CD4-positive, CD25-positive, alpha-beta regulatory T cell (primary cell): ENCODE results near the gene COPS6. TPM values are rescaled to one million over a fixed set of nuclear protein-coding genes. Genes with fewer than 3 reads are reported as not detected.

Experiments used
- ATAC-seq, 2 donors: fragments of 150-1000 bp; cut with Tn5 transposase; one replicate each; pipeline ENCODE4 v1.10.0; 2021; ENCODE audit warnings: low read depth in 2 of 2, moderate number of reproducible peaks in 2 of 2, moderate library complexity in 1 of 2
- DNase-seq, 3 donors: peaks; one replicate each; pipeline versions ENCODE4 v3.0.0 to v3.0.0-alpha.2; 2012 to 2022; ENCODE audit warnings: mixed read lengths in 1 of 3
- H3K27ac ChIP-seq: one replicate; pipeline ENCODE4 v1.7.0; 2013; ENCODE audit warnings: mild to moderate bottlenecking, low read length; ENCODE audit not compliant: insufficient read depth, poor library complexity, severe bottlenecking
- H3K27me3 ChIP-seq: one replicate; pipeline ENCODE4 v1.7.0; 2013; ENCODE audit warnings: low read length; ENCODE audit not compliant: control insufficient read depth, insufficient read depth
- H3K36me3 ChIP-seq: one replicate; pipeline ENCODE4 v1.7.0; 2013; ENCODE audit warnings: mild to moderate bottlenecking, low read length, moderate library complexity; ENCODE audit not compliant: control insufficient read depth, insufficient read depth
- H3K4me1 ChIP-seq: 2 replicates; pipeline ENCODE4 v1.7.0; 2013; ENCODE audit warnings: mild to moderate bottlenecking, low read length; ENCODE audit not compliant: insufficient read depth, control insufficient read depth, poor library complexity, severe bottlenecking
- H3K4me3 ChIP-seq: one replicate; pipeline ENCODE4 v1.7.0; 2013; ENCODE audit warnings: low read depth, mild to moderate bottlenecking, low read length, moderate library complexity
- H3K9me3 ChIP-seq, 2 experiments: 1 replicate in 1 of 2; 2 replicates in 1 of 2; pipeline ENCODE4 v1.7.0; 2013; ENCODE audit warnings: low read length in 2 of 2, mild to moderate bottlenecking in 1 of 2, moderate library complexity in 1 of 2; ENCODE audit not compliant: control insufficient read depth in 2 of 2
- H3K27ac Mint-ChIP-seq, 3 donors: one replicate each; pipeline ENCODE4 v1.8.0; 2020 to 2022; ENCODE audit warnings: mild to moderate bottlenecking in 3 of 3, mixed read lengths in 3 of 3, moderate library complexity in 2 of 3
- H3K27me3 Mint-ChIP-seq: one replicate; pipeline ENCODE4 v1.8.0; 2022; ENCODE audit warnings: mild to moderate bottlenecking, mixed read lengths
- H3K36me3 Mint-ChIP-seq: one replicate; pipeline ENCODE4 v1.8.0; 2020; ENCODE audit warnings: mixed read lengths
- H3K4me1 Mint-ChIP-seq, 4 donors: one replicate each; pipeline ENCODE4 v1.8.0; 2020 to 2022; ENCODE audit warnings: mixed read lengths in 4 of 4, mild to moderate bottlenecking in 1 of 4
- H3K4me3 Mint-ChIP-seq, 4 donors: one replicate each; pipeline ENCODE4 v1.8.0; 2020 to 2022; ENCODE audit warnings: mild to moderate bottlenecking in 4 of 4, mixed read lengths in 4 of 4, moderate library complexity in 3 of 4
- H3K9me3 Mint-ChIP-seq, 7 donors: one replicate each; pipeline ENCODE4 v1.8.0; 2020 to 2022; ENCODE audit warnings: mixed read lengths in 7 of 7, mild to moderate bottlenecking in 3 of 7, moderate library complexity in 2 of 7
- polyA plus RNA-seq, 4 donors: library from polyadenylated mRNA; unstranded; fragments of 300-500 nt; fragmentation: Illumina TruSeq; gene quantifications; one replicate each; pipeline ENCODE4 v1.2.3, GENCODE V29; 2021
- total RNA-seq: library from RNA; stranded (reverse); gene quantifications from one replicate; pipeline ENCODE4 v1.2.3, GENCODE V29; 2022

The COPS6 gene
- total and polyA plus RNA-seq, 5 donors from 2014 or later: 74.4 to 180 (median 130) TPM

- H3K27me3 Mint-ChIP-seq: peaks cover 8% of the 10 kb centered on the region
- H3K4me3 Mint-ChIP-seq: peak overlapping the region in 1 of 4 donors; percentile 22
- no peak overlapping the region for H3K27ac Mint-ChIP-seq
Measured at GRCh38 chr7:100132126-100132525, 43.4 kb downstream of the COPS6 start.

GRCh38 chr7:100132697-100133151, 44.0 kb downstream of the COPS6 start:
- peaks cover 0 to 16% (median 11%) of the 10 kb centered on the region in 4 donors for H3K4me1 Mint-ChIP-seq
- H3K36me3 ChIP-seq: no peaks in the 10 kb centered on the region
- peaks cover 8% of the 10 kb centered on the region for H3K27me3 Mint-ChIP-seq
- peak overlapping the region in 2 of 4 donors; percentile 22 to 43 for H3K4me3 Mint-ChIP-seq
- peak; percentile 82 to 83 for ATAC-seq
- peak overlapping the region in 1 of 3 donors; percentile 54 for H3K27ac Mint-ChIP-seq
- H3K27me3 ChIP-seq: no peaks in the 10 kb centered on the region
- H3K4me3 ChIP-seq: no peak overlapping the region
- H3K9me3 Mint-ChIP-seq: no peaks in the 10 kb centered on the region
- H3K36me3 Mint-ChIP-seq: no peaks in the 10 kb centered on the region
- DNase-seq: peak; percentile 39 to 75 (median 62)
- H3K9me3 ChIP-seq: no peaks in the 10 kb centered on the region
- H3K27ac ChIP-seq: no peak overlapping the region
- peaks cover 14% of the 10 kb centered on the region for H3K4me1 ChIP-seq

More at GRCh38 chr7:100132126-100132525, 43.4 kb downstream of the COPS6 start:
- no peaks in the 10 kb centered on the region for H3K9me3 Mint-ChIP-seq
- Histone ChIP-seq H3K27ac (no peak overlapping the region), H3K27me3 (no peaks in the 10 kb centered on the region), H3K9me3 (no peaks in the 10 kb centered on the region), H3K36me3 (no peaks in the 10 kb centered on the region), H3K4me1 (peaks cover 16% of the 10 kb centered on the region), H3K4me3 (no peak overlapping the region)
- DNase-seq (no peak), ATAC-seq (no peak)
- no peaks in the 10 kb centered on the region for H3K36me3 Mint-ChIP-seq
- peaks cover 0 to 15% (median 11%) of the 10 kb centered on the region in 4 donors for H3K4me1 Mint-ChIP-seq

GRCh38 chr7:100137851-100138760, 49.3 kb downstream of the COPS6 start:
- no peak overlapping the region for H3K4me3 ChIP-seq
- ATAC-seq (peak; percentile 37), DNase-seq (peak in 1 of 3 donors; percentile 35)
- H3K27me3 ChIP-seq: peaks cover 2% of the 10 kb centered on the region
- Mint-ChIP-seq H3K4me1 (peaks cover 0 to 8% (median 4%) of the 10 kb centered on the region in 4 donors), H3K9me3 (no peaks in the 10 kb centered on the region), H3K27me3 (peaks cover 2% of the 10 kb centered on the region), H3K4me3 (peak overlapping the region in 2 of 4 donors; percentile 21 to 76), H3K36me3 (no peaks in the 10 kb centered on the region), H3K27ac (peak overlapping the region in 1 of 3 donors; percentile 32)
- no peaks in the 10 kb centered on the region for H3K9me3 ChIP-seq
- H3K27ac ChIP-seq: no peak overlapping the region
- no peaks in the 10 kb centered on the region for H3K36me3 ChIP-seq
- H3K4me1 ChIP-seq: peaks cover 3% of the 10 kb centered on the region

GRCh38 chr7:100141555-100141949, 52.8 kb downstream of the COPS6 start:
- Mint-ChIP-seq H3K27me3 (peaks cover 4% of the 10 kb centered on the region), H3K4me3 (no peak overlapping the region), H3K4me1 (peaks cover 0 to 8% (median 4%) of the 10 kb centered on the region in 4 donors), H3K9me3 (no peaks in the 10 kb centered on the region), H3K27ac (no peak overlapping the region), H3K36me3 (no peaks in the 10 kb centered on the region)
- no peaks in the 10 kb centered on the region for H3K36me3 ChIP-seq
- peaks cover 3% of the 10 kb centered on the region for H3K4me1 ChIP-seq
- H3K4me3 ChIP-seq: no peak overlapping the region
- ATAC-seq: no peak
- no peak for DNase-seq
- no peak overlapping the region for H3K27ac ChIP-seq
- no peaks in the 10 kb centered on the region for H3K9me3 ChIP-seq
- H3K27me3 ChIP-seq: peaks cover 2% of the 10 kb centered on the region

Other genes with a start within 250 kb of the COPS6 start
- 0.99 TPM for gene OR2AE1, start 211.9 kb upstream of the COPS6 start, total RNA-seq
- not detected for gene OR2AE1, start 211.9 kb upstream of the COPS6 start, polyA plus RNA-seq
- gene TRIM4, start 169.4 kb upstream of the COPS6 start, total RNA-seq: 28.6 TPM
- gene TRIM4, start 169.4 kb upstream of the COPS6 start, polyA plus RNA-seq: 10 to 100 TPM; 21.3 to 32.6 (median 27.8) TPM
- 0.35 TPM for gene GJC3, start 159.3 kb upstream of the COPS6 start, total RNA-seq
- 1 to 10 TPM in 3 of 4 donors, under 1 TPM in 1; 1.00 to 3.0 (median 1.5) TPM for gene GJC3, start 159.3 kb upstream of the COPS6 start, polyA plus RNA-seq
- not detected for gene AZGP1, start 112.9 kb upstream of the COPS6 start, total RNA-seq
- not detected for gene AZGP1, start 112.9 kb upstream of the COPS6 start, polyA plus RNA-seq
- gene ZKSCAN1, start 73.4 kb upstream of the COPS6 start, total RNA-seq: 57.8 TPM
- gene ZKSCAN1, start 73.4 kb upstream of the COPS6 start, polyA plus RNA-seq: 10 to 100 TPM; 21.6 to 27.7 (median 26.8) TPM
- 6.0 TPM for gene ZSCAN21, start 39.2 kb upstream of the COPS6 start, total RNA-seq
- gene ZSCAN21, start 39.2 kb upstream of the COPS6 start, polyA plus RNA-seq: 1 to 10 TPM; 5.1 to 9.8 (median 8.6) TPM
- 29.2 TPM for gene ZNF3, start 7.2 kb upstream of the COPS6 start, total RNA-seq
- 10 to 100 TPM; 13.4 to 27.6 (median 20.7) TPM for gene ZNF3, start 7.2 kb upstream of the COPS6 start, polyA plus RNA-seq
- 82.0 TPM for gene MCM7, start 12.4 kb downstream of the COPS6 start, total RNA-seq
- gene MCM7, start 12.4 kb downstream of the COPS6 start, polyA plus RNA-seq: 10 to 100 TPM; 31.2 to 45.2 (median 35.8) TPM
- 5.6 TPM for gene AP4M1, start 12.7 kb downstream of the COPS6 start, total RNA-seq
- gene AP4M1, start 12.7 kb downstream of the COPS6 start, polyA plus RNA-seq: 1 to 10 TPM; 2.6 to 6.4 (median 4.3) TPM
- gene TAF6, start 30.4 kb downstream of the COPS6 start, total RNA-seq: 47.1 TPM
- gene TAF6, start 30.4 kb downstream of the COPS6 start, polyA plus RNA-seq: 10 to 100 TPM; 17.9 to 24.5 (median 21.9) TPM
- gene CNPY4, start 30.7 kb downstream of the COPS6 start, total RNA-seq: 20.7 TPM
- gene CNPY4, start 30.7 kb downstream of the COPS6 start, polyA plus RNA-seq: 10 to 100 TPM; 14.1 to 20.6 (median 17.6) TPM
- gene MBLAC1, start 38.0 kb downstream of the COPS6 start, total RNA-seq: 4.0 TPM
- 1 to 10 TPM; 1.6 to 3.8 (median 2.3) TPM for gene MBLAC1, start 38.0 kb downstream of the COPS6 start, polyA plus RNA-seq
- 136 TPM for gene LAMTOR4, start 59.9 kb downstream of the COPS6 start, total RNA-seq
- 100 to 1,000 TPM; 450 to 474 (median 465) TPM for gene LAMTOR4, start 59.9 kb downstream of the COPS6 start, polyA plus RNA-seq
- 54.6 TPM for gene TRAPPC14, start 69.8 kb downstream of the COPS6 start, total RNA-seq
- 1 to 10 TPM; 2.3 to 4.3 (median 3.9) TPM for gene TRAPPC14, start 69.8 kb downstream of the COPS6 start, polyA plus RNA-seq
- 6.1 TPM for gene GAL3ST4, start 79.6 kb downstream of the COPS6 start, total RNA-seq
- 1 to 10 TPM; 2.6 to 7.7 (median 5.3) TPM for gene GAL3ST4, start 79.6 kb downstream of the COPS6 start, polyA plus RNA-seq
- gene GPC2, start 88.4 kb downstream of the COPS6 start, total RNA-seq: 7.0 TPM
- gene GPC2, start 88.4 kb downstream of the COPS6 start, polyA plus RNA-seq: under 1 TPM in 3 of 4 donors, not detected in 1; 0.16 to 0.27 (median 0.23) TPM
- 6.2 TPM for gene STAG3, start 88.9 kb downstream of the COPS6 start, total RNA-seq
- gene STAG3, start 88.9 kb downstream of the COPS6 start, polyA plus RNA-seq: 1 to 10 TPM in 1 of 4 donors, under 1 TPM in 3; 0.53 to 4.0 (median 0.77) TPM
- 46.3 TPM for gene PVRIG, start 131.0 kb downstream of the COPS6 start, total RNA-seq
- 100 to 1,000 TPM in 2 of 4 donors, 10 to 100 TPM in 2; 89.0 to 126 (median 97.6) TPM for gene PVRIG, start 131.0 kb downstream of the COPS6 start, polyA plus RNA-seq
- not detected for gene SPDYE3, start 218.7 kb downstream of the COPS6 start, total RNA-seq
- gene SPDYE3, start 218.7 kb downstream of the COPS6 start, polyA plus RNA-seq: 1 to 10 TPM; 4.5 to 7.2 (median 6.1) TPM